H1 (cell line): Measurements from ENCODE around the gene GBF1. TPM values are rescaled to one million over a fixed set of nuclear protein-coding genes. Genes with fewer than 3 reads are reported as not detected.

Source experiments
- ATF2 ChIP-seq: IDR thresholded peaks from 2 replicates; pipeline ENCODE4 v1.6.1; 2012; ENCODE audit warnings: low read length, inconsistent platforms
- CTBP2 ChIP-seq: IDR thresholded peaks from 2 replicates; pipeline ENCODE4 v1.7.0; 2011; ENCODE audit warnings: borderline replicate concordance, mild to moderate bottlenecking, moderate library complexity, mixed read lengths, low read length; ENCODE audit not compliant: insufficient read depth, insufficient read length
- EZH2 ChIP-seq: fragments of 200-600 bp; sonication (generic); IDR thresholded peaks from 2 replicates; pipeline ENCODE4 v1.7.1; 2012; ENCODE audit warnings: low read depth, mild to moderate bottlenecking, moderate library complexity, low read length, inconsistent platforms; ENCODE audit not compliant: severe bottlenecking
- POLR2AphosphoS5 ChIP-seq: IDR thresholded peaks from 2 replicates; pipeline ENCODE4 v1.6.1; 2011; ENCODE audit warnings: low read depth, low read length
- RAD21 ChIP-seq, 2 experiments: IDR thresholded peaks in 1 of 2; conservative IDR thresholded peaks in 1 of 2; 2 replicates each; pipeline ENCODE4 v1.6.1; 2011; ENCODE audit warnings: low read depth in 2 of 2, low read length in 2 of 2, improper control_type of control experiment in 1 of 2, inconsistent platforms in 1 of 2, mild to moderate bottlenecking in 1 of 2, moderate library complexity in 1 of 2
- RNF2 ChIP-seq: fragments of 200-900, 300-1000 bp; sonication (generic); IDR thresholded peaks from 2 replicates; pipeline ENCODE4 v1.7.1; 2016; ENCODE audit warnings: borderline replicate concordance, low read depth, mild to moderate bottlenecking, antibody characterized with exemption, low read length; ENCODE audit not compliant: poor library complexity, severe bottlenecking; ENCODE audit errors: missing control alignments
- TBP ChIP-seq: IDR thresholded peaks from 2 replicates; pipeline ENCODE4 v1.6.1; 2011; ENCODE audit warnings: low read depth, low read length, improper control_type of control experiment
- ZNF274 ChIP-seq: IDR thresholded peaks from 2 replicates; pipeline ENCODE4 v1.7.0; 2012; ENCODE audit warnings: low read length, borderline replicate concordance; ENCODE audit errors: extremely low read depth
- polyA plus RNA-seq, 7 experiments: library from polyadenylated mRNA; depleted of rRNA in 3 of 7; stranded (reverse) in 5 of 7; unstranded in 2 of 7; fragments of >200 nt in 5 of 7; fragments of 200-250 nt in 2 of 7; gene quantifications; 1 replicate in 5 of 7; 2 replicates in 1 of 7; 4 replicates in 1 of 7; pipeline versions ENCODE4 v1.2.1 to v1.2.3, GENCODE V29; 2011 to 2013; ENCODE audit warnings: missing spikeins in 2 of 7, mixed read lengths in 2 of 7
- total RNA-seq: library from RNA; stranded (reverse); fragmentation: NEBNext Ultra II Directional; extraction: Animal tissue kit (Norgen Biotek cat#: 25700); gene quantifications from 2 replicates; pipeline ENCODE4 v1.2.1, GENCODE V29; 2021
- TF ChIP-seq, protein P1 (sequence below): fragments of 300-600 bp; sonication (generic); IDR thresholded peaks from 2 replicates; pipeline ENCODE4 v1.7.1; 2012; ENCODE audit warnings: low read length, moderate library complexity, mild to moderate bottlenecking, inconsistent platforms; ENCODE audit not compliant: insufficient replicate concordance

The GBF1 gene
- total and polyA plus RNA-seq, 2 of the 8 experiments (the other 6 are each of a cell fraction or from before 2014, with no cell fraction given), result 11.0 to 25.5 TPM

- TF ChIP-seq, protein P1, sequence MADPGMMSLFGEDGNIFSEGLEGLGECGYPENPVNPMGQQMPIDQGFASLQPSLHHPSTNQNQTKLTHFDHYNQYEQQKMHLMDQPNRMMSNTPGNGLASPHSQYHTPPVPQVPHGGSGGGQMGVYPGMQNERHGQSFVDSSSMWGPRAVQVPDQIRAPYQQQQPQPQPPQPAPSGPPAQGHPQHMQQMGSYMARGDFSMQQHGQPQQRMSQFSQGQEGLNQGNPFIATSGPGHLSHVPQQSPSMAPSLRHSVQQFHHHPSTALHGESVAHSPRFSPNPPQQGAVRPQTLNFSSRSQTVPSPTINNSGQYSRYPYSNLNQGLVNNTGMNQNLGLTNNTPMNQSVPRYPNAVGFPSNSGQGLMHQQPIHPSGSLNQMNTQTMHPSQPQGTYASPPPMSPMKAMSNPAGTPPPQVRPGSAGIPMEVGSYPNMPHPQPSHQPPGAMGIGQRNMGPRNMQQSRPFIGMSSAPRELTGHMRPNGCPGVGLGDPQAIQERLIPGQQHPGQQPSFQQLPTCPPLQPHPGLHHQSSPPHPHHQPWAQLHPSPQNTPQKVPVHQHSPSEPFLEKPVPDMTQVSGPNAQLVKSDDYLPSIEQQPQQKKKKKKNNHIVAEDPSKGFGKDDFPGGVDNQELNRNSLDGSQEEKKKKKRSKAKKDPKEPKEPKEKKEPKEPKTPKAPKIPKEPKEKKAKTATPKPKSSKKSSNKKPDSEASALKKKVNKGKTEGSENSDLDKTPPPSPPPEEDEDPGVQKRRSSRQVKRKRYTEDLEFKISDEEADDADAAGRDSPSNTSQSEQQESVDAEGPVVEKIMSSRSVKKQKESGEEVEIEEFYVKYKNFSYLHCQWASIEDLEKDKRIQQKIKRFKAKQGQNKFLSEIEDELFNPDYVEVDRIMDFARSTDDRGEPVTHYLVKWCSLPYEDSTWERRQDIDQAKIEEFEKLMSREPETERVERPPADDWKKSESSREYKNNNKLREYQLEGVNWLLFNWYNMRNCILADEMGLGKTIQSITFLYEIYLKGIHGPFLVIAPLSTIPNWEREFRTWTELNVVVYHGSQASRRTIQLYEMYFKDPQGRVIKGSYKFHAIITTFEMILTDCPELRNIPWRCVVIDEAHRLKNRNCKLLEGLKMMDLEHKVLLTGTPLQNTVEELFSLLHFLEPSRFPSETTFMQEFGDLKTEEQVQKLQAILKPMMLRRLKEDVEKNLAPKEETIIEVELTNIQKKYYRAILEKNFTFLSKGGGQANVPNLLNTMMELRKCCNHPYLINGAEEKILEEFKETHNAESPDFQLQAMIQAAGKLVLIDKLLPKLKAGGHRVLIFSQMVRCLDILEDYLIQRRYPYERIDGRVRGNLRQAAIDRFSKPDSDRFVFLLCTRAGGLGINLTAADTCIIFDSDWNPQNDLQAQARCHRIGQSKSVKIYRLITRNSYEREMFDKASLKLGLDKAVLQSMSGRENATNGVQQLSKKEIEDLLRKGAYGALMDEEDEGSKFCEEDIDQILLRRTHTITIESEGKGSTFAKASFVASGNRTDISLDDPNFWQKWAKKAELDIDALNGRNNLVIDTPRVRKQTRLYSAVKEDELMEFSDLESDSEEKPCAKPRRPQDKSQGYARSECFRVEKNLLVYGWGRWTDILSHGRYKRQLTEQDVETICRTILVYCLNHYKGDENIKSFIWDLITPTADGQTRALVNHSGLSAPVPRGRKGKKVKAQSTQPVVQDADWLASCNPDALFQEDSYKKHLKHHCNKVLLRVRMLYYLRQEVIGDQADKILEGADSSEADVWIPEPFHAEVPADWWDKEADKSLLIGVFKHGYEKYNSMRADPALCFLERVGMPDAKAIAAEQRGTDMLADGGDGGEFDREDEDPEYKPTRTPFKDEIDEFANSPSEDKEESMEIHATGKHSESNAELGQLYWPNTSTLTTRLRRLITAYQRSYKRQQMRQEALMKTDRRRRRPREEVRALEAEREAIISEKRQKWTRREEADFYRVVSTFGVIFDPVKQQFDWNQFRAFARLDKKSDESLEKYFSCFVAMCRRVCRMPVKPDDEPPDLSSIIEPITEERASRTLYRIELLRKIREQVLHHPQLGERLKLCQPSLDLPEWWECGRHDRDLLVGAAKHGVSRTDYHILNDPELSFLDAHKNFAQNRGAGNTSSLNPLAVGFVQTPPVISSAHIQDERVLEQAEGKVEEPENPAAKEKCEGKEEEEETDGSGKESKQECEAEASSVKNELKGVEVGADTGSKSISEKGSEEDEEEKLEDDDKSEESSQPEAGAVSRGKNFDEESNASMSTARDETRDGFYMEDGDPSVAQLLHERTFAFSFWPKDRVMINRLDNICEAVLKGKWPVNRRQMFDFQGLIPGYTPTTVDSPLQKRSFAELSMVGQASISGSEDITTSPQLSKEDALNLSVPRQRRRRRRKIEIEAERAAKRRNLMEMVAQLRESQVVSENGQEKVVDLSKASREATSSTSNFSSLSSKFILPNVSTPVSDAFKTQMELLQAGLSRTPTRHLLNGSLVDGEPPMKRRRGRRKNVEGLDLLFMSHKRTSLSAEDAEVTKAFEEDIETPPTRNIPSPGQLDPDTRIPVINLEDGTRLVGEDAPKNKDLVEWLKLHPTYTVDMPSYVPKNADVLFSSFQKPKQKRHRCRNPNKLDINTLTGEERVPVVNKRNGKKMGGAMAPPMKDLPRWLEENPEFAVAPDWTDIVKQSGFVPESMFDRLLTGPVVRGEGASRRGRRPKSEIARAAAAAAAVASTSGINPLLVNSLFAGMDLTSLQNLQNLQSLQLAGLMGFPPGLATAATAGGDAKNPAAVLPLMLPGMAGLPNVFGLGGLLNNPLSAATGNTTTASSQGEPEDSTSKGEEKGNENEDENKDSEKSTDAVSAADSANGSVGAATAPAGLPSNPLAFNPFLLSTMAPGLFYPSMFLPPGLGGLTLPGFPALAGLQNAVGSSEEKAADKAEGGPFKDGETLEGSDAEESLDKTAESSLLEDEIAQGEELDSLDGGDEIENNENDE, result no peak
- no peak for TF ChIP-seq ZNF274
- no peak for TF ChIP-seq CTBP2
- TF ChIP-seq RAD21 (IDR thresholded peaks at IDR 0.05 in 1 of 2, conservative IDR thresholded peaks at IDR 0.05 in 1 of 2; ENCODE audit: low read depth in 2 of 2, low read length in 2 of 2), result no peak
- no peak for TF ChIP-seq POLR2AphosphoS5
- no peak for TF ChIP-seq EZH2
- no peak for TF ChIP-seq RNF2
- TF ChIP-seq TBP, result no peak
- no peak for TF ChIP-seq ATF2
Measured at GRCh38 chr10:102283890-102284289, 38.6 kb downstream of the GBF1 start (continued).
